PC-3 (cell line): ENCODE results near the gene AFF3. TPM values are rescaled to one million over a fixed set of nuclear protein-coding genes. Genes with fewer than 3 reads are reported as not detected.

Source experiments
- ATAC-seq: fragments of 200-7000 bp; cut with Tn5 transposase; 2 replicates; pipeline ENCODE4 v1.9.1; 2020; ENCODE audit warnings: mild to moderate bottlenecking, moderate library complexity
- BruUV-seq: library from RNA; stranded (reverse); fragments of 400-500 nt; replicated peaks from 2 replicates; lab custom pipeline; 2021; lab: Mats Ljungman, UMichigan
- CTCF ChIA-PET: fragments of 300-600 bp; sonication (Branson Sonifier 250); formaldehyde crosslinking; loops from one replicate; lab custom pipeline; 2022; ENCODE audit warnings: antibody characterized with exemption; lab: Charles Lee
- POLR2A ChIA-PET: fragments of 300-600 bp; sonication (Branson Sonifier 250); formaldehyde crosslinking; loops from one replicate; lab custom pipeline; 2022; ENCODE audit warnings: antibody characterized with exemption; ENCODE audit not compliant: unreplicated experiment; lab: Charles Lee
- DNase-seq: peaks from one replicate; pipeline ENCODE4 v3.0.0-alpha.2; 2015
- H2AFZ ChIP-seq: fragments of 300-600 bp; sonication (generic); 2 replicates; pipeline ENCODE4 v1.6.0; 2016; ENCODE audit warnings: antibody characterized with exemption, low read length
- H3F3A ChIP-seq: fragments of 300-600 bp; sonication (generic); one replicate; pipeline ENCODE4 v1.6.0; 2017; ENCODE audit warnings: antibody characterized with exemption, low read length, control low read depth, mild to moderate bottlenecking; ENCODE audit not compliant: unreplicated experiment
- H3K27ac ChIP-seq: fragments of 300-600 bp; sonication (generic); 2 replicates; pipeline ENCODE4 v1.5.1; 2016; ENCODE audit warnings: mild to moderate bottlenecking, low read length
- H3K27me3 ChIP-seq: fragments of 300-600 bp; sonication (generic); 2 replicates; pipeline ENCODE4 v1.6.1; 2016; ENCODE audit warnings: low read length, mixed read lengths
- H3K36me3 ChIP-seq: fragments of 300-600 bp; sonication (generic); 2 replicates; pipeline ENCODE4 v1.6.1; 2016; ENCODE audit warnings: low read depth, mixed run types, low read length, mixed read lengths
- H3K4me1 ChIP-seq: fragments of 300-600 bp; sonication (generic); 2 replicates; pipeline ENCODE4 v1.5.1; 2016; ENCODE audit warnings: low read length; ENCODE audit not compliant: insufficient read depth
- H3K4me2 ChIP-seq: fragments of 300-600 bp; sonication (generic); 2 replicates; pipeline ENCODE4 v1.6.0; 2016; ENCODE audit warnings: low read length
- H3K4me3 ChIP-seq: fragments of 300-600 bp; sonication (generic); 2 replicates; pipeline ENCODE4 v1.5.1; 2016; ENCODE audit warnings: mild to moderate bottlenecking, low read length, mixed read lengths
- H3K79me2 ChIP-seq: fragments of 300-600 bp; sonication (generic); 2 replicates; pipeline ENCODE4 v1.6.1; 2017; ENCODE audit warnings: low read length, mixed read lengths
- H3K9ac ChIP-seq: fragments of 300-600 bp; sonication (generic); 2 replicates; pipeline ENCODE4 v1.6.0; 2016; ENCODE audit warnings: mild to moderate bottlenecking, low read length
- H3K9me2 ChIP-seq: fragments of 300-600 bp; sonication (generic); replicated peaks from 2 replicates; pipeline ENCODE4 v1.6.1; 2016; ENCODE audit warnings: mixed run types, low read length, mixed read lengths
- H3K9me3 ChIP-seq: fragments of 300-600 bp; sonication (generic); 2 replicates; pipeline ENCODE4 v1.6.1; 2016; ENCODE audit warnings: low read length, mixed read lengths
- H4K20me1 ChIP-seq: fragments of 300-600 bp; sonication (generic); 2 replicates; pipeline ENCODE4 v1.6.1; 2016; ENCODE audit warnings: low read length, mixed read lengths
- EZH2 ChIP-seq: fragments of 300-600 bp; sonication (generic); IDR thresholded peaks from one replicate; pipeline ENCODE4 v1.6.1; 2017; ENCODE audit warnings: antibody characterized with exemption, mild to moderate bottlenecking, low read length; ENCODE audit not compliant: unreplicated experiment
- EZH2phosphoT487 ChIP-seq: fragments of 300-600 bp; sonication (generic); IDR thresholded peaks from 2 replicates; pipeline ENCODE4 v1.6.1; 2018; ENCODE audit warnings: mild to moderate bottlenecking, antibody characterized with exemption, low read length, borderline replicate concordance
- intact Hi-C: fragments of 100-400 bp; cut with micrococcal nuclease; formaldehyde crosslinking; loops from 2 replicates; pipeline ENCODE4 v1.9.0; 2023
- total RNA-seq: library from RNA; depleted of rRNA; stranded (reverse); fragments of >200 nt; gene quantifications from 2 replicates; pipeline ENCODE4 v1.2.3, GENCODE V29; 2014
- TF ChIP-seq, protein P1 (sequence below): fragments of 300-600 bp; sonication (generic); conservative IDR thresholded peaks from 2 replicates; pipeline ENCODE4 v1.5.1; 2017; ENCODE audit warnings: antibody characterized with exemption, low read depth, mild to moderate bottlenecking, low read length

The AFF3 gene
- total RNA-seq, 1 experiment from 2014 or later: 0.04 TPM

DNA sequence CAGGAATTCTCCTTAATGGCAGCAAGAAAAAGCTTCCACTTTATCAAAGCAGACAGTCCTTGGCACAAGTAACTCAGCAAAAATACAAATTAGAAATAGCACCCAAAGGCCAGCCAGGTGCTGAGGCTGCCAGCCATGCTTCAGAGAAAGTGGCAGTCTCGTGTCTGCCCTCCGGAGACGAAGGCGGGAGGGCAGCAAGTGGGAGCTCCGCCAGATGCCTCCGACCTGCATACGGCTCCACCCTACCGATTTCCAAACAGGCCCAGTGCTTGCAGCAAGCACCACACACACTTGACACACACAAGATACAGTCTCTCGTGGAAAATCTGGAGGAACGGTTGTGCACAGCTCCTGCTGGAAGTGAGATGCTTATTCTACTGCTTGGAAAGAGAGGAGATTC, 517.7 kb downstream of the AFF3 start:
- no peak overlapping the region for H3K4me3 ChIP-seq
- no peak overlapping the region for H3K9ac ChIP-seq
- no peak overlapping the region for H2AFZ ChIP-seq
- ChIA-PET POLR2A (no interaction called here), CTCF (no interaction called here)
- no peaks in the 10 kb centered on the region for H3K79me2 ChIP-seq
- no peak overlapping the region for H3K4me2 ChIP-seq
- intact Hi-C loops: no loop called here
- no TSS peak for BruUV-seq
- no peaks in the 10 kb centered on the region for H3K9me2 ChIP-seq
- no peak overlapping the region for H3K27ac ChIP-seq
- no peaks in the 10 kb centered on the region for H3F3A ChIP-seq
- no peaks in the 10 kb centered on the region for H3K36me3 ChIP-seq
- no peak for DNase-seq
- ATAC-seq: no peak
- TF ChIP-seq, protein P1, sequence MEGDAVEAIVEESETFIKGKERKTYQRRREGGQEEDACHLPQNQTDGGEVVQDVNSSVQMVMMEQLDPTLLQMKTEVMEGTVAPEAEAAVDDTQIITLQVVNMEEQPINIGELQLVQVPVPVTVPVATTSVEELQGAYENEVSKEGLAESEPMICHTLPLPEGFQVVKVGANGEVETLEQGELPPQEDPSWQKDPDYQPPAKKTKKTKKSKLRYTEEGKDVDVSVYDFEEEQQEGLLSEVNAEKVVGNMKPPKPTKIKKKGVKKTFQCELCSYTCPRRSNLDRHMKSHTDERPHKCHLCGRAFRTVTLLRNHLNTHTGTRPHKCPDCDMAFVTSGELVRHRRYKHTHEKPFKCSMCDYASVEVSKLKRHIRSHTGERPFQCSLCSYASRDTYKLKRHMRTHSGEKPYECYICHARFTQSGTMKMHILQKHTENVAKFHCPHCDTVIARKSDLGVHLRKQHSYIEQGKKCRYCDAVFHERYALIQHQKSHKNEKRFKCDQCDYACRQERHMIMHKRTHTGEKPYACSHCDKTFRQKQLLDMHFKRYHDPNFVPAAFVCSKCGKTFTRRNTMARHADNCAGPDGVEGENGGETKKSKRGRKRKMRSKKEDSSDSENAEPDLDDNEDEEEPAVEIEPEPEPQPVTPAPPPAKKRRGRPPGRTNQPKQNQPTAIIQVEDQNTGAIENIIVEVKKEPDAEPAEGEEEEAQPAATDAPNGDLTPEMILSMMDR: no peak
- no peak for TF ChIP-seq EZH2phosphoT487
- no peak for TF ChIP-seq EZH2
- no peaks in the 10 kb centered on the region for H3K9me3 ChIP-seq
- no peaks in the 10 kb centered on the region for H4K20me1 ChIP-seq
- no peaks in the 10 kb centered on the region for H3K27me3 ChIP-seq
- no peaks in the 10 kb centered on the region for H3K4me1 ChIP-seq

DNA sequence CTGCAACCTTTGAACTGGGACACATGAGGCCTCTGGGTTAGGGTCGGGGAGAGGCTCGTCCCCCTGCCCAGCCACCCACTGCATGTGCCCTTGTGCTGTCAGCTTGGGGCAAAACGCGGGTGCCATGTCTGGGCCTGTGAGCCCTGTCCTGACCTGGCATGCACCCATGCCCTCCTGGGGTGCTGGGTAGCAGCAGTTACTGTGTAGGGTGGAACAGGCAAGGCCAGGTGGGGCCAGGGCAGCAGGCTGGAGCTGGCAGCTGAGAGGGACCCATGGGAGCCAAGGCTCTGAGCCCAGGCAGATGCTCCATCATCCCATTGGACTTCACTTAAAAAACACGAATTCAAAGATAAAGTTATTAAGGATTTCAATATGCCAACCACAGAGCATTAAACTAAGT, 518.8 kb downstream of the AFF3 start:
- Histone ChIP-seq H3K79me2 (no peaks in the 10 kb centered on the region), H2AFZ (no peak overlapping the region), H3K9ac (no peak overlapping the region), H3K4me3 (no peak overlapping the region), H3K27ac (no peak overlapping the region), H4K20me1 (no peaks in the 10 kb centered on the region), H3K36me3 (no peaks in the 10 kb centered on the region), H3K4me2 (no peak overlapping the region), H3K27me3 (no peaks in the 10 kb centered on the region), H3K9me2 (no peaks in the 10 kb centered on the region), H3F3A (no peaks in the 10 kb centered on the region), H3K9me3 (no peaks in the 10 kb centered on the region), H3K4me1 (no peaks in the 10 kb centered on the region)
- no peak for TF ChIP-seq EZH2phosphoT487
- TF ChIP-seq, protein P1: no peak
- no peak for TF ChIP-seq EZH2
- no peak for ATAC-seq
- intact Hi-C loops: no loop called here
- ChIA-PET POLR2A (no interaction called here), CTCF (no interaction called here)
- no peak for DNase-seq
- no TSS peak for BruUV-seq

DNA sequence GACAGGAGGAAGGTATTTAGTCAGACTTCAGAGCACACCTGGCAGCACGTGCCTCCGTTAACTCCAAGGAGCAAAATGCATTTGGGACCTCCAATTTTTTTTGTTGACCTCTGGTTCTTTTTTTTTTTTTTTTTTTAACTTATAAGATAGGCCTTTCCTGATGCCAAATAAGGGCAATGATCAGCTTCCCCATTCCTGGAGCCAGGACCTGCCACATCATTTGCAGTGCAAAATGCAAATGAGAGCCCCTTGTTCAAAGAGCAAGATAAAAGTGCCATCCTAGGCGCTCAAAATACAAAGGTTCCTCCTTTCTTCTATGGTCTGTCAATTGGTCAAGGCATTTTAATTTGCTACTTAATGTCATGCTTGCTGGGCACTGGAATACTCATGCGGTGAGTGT, 519.4 kb downstream of the AFF3 start:
- Histone ChIP-seq H3K9me3 (no peaks in the 10 kb centered on the region), H2AFZ (no peak overlapping the region), H3K4me2 (no peak overlapping the region), H3K27me3 (no peaks in the 10 kb centered on the region), H4K20me1 (no peaks in the 10 kb centered on the region), H3K9me2 (no peaks in the 10 kb centered on the region), H3K9ac (no peak overlapping the region), H3F3A (no peaks in the 10 kb centered on the region), H3K4me1 (no peaks in the 10 kb centered on the region), H3K36me3 (no peaks in the 10 kb centered on the region), H3K27ac (no peak overlapping the region), H3K4me3 (no peak overlapping the region), H3K79me2 (no peaks in the 10 kb centered on the region)
- intact Hi-C loops: no loop called here
- ChIA-PET POLR2A (no interaction called here), CTCF (no interaction called here)
- DNase-seq: no peak
- ATAC-seq: no peak
- TF ChIP-seq EZH2phosphoT487 (no peak), EZH2 (no peak)
- TF ChIP-seq, protein P1: no peak
- no TSS peak for BruUV-seq
